Fibroblast of skin of right quadriceps (primary cell): Measurements from ENCODE around the gene FAM76A.
"Not testable (repeated sequence)": the region's sequence is repeated elsewhere in the genome, so short reads cannot be mapped to it uniquely, and the experiment has no call there.

Source experiments
- DNase-seq: peaks from one replicate; pipeline ENCODE4 v3.0.0-alpha.2; 2013

FAM76A gene

GRCh38 chr1:27726173-27727044 lies 648 bp downstream of the FAM76A start:
- peak; percentile 23 for DNase-seq

- peak; percentile 31 for DNase-seq
These were observed 1.4 kb downstream of the FAM76A start for GRCh38 chr1:27727126-27727525.

- DNase-seq = no peak
These were observed 10.5 kb downstream of the FAM76A start for GRCh38 chr1:27736252-27736651.

GRCh38 chr1:27741121-27741520 lies 15.4 kb downstream of the FAM76A start:
- no peak for DNase-seq

- no peak for DNase-seq
These were observed 18.8 kb downstream of the FAM76A start for GRCh38 chr1:27744556-27744955.

GRCh38 chr1:27745466-27745865 lies 19.7 kb downstream of the FAM76A start:
- DNase-seq = no peak

- DNase-seq = no peak
These were observed 26.6 kb downstream of the FAM76A start for GRCh38 chr1:27752360-27752759.

GRCh38 chr1:27755286-27755685 lies 29.5 kb downstream of the FAM76A start:
- no peak for DNase-seq

GRCh38 chr1:27755865-27756264 lies 30.1 kb downstream of the FAM76A start:
- DNase-seq = no peak

GRCh38 chr1:27759236-27759635 lies 33.5 kb downstream of the FAM76A start:
- no peak for DNase-seq

- no peak for DNase-seq
These were observed 34.7 kb downstream of the FAM76A start for GRCh38 chr1:27760426-27760825.

- no peak for DNase-seq
These were observed 36.3 kb downstream of the FAM76A start for GRCh38 chr1:27762033-27762432.

GRCh38 chr1:27763358-27763757 lies 37.6 kb downstream of the FAM76A start:
- DNase-seq = no peak

- no peak for DNase-seq
These were observed 44.6 kb downstream of the FAM76A start for GRCh38 chr1:27770293-27770830.

- peak; percentile 64 for DNase-seq
These were observed 46.5 kb downstream of the FAM76A start for GRCh38 chr1:27772036-27772931.

- peak; percentile 100 for DNase-seq
These were observed 47.4 kb downstream of the FAM76A start, which contains the start of gene STX12 for GRCh38 chr1:27772932-27773825. Gene STX12 (plus strand): TSS chr1:27773219. CDS start chr1:27773308, 89 bp downstream.

GRCh38 chr1:27773826-27774445 lies 48.2 kb downstream of the FAM76A start:
- DNase-seq = peak; percentile 22

GRCh38 chr1:27774654-27775053 lies 48.9 kb downstream of the FAM76A start:
- no peak for DNase-seq

- DNase-seq = not testable (repeated sequence)
These were observed 49.6 kb downstream of the FAM76A start for GRCh38 chr1:27775336-27775735.

GRCh38 chr1:27776276-27776675 lies 50.5 kb downstream of the FAM76A start:
- DNase-seq = not testable (repeated sequence)

- DNase-seq = no peak
These were observed 52.3 kb downstream of the FAM76A start for GRCh38 chr1:27778056-27778455.

- DNase-seq = no peak
These were observed 53.4 kb downstream of the FAM76A start for GRCh38 chr1:27779122-27779521.
